Measurements from ENCODE around the gene MEF2C.

Gene MEF2C

GRCh38 chr5:88729084-88729828 is 153.7 kb downstream of the MEF2C start:
- H3K27ac Mint-ChIP-seq: no peak overlapping the region
- TF ChIP-seq CTCF (IDR thresholded peaks at IDR 0.05; ENCODE audit: unreplicated experiment in 3 of 3): peak; percentile 77 to 91 (median 79)
- peaks cover 4% of the 10 kb centered on the region for H3K4me1 Mint-ChIP-seq
- H3K9me3 Mint-ChIP-seq: no peaks in the 10 kb centered on the region
- H3K27me3 Mint-ChIP-seq (ENCODE audit: low read depth): no peaks in the 10 kb centered on the region
- H3K4me3 Mint-ChIP-seq: no peak overlapping the region
- H3K36me3 Mint-ChIP-seq (ENCODE audit: low read depth): peaks cover 4% of the 10 kb centered on the region

GRCh38 chr5:88727705-88728313 is 155.2 kb downstream of the MEF2C start:
- Mint-ChIP-seq H3K4me1 (no peaks in the 10 kb centered on the region), H3K4me3 (no peak overlapping the region), H3K9me3 (no peaks in the 10 kb centered on the region), H3K27me3 (ENCODE audit: low read depth) (no peaks in the 10 kb centered on the region), H3K27ac (no peak overlapping the region), H3K36me3 (ENCODE audit: low read depth) (peaks cover 4% of the 10 kb centered on the region)
- peak; percentile 56 to 84 (median 68) for TF ChIP-seq CTCF (IDR thresholded peaks at IDR 0.05; ENCODE audit: unreplicated experiment in 3 of 3)

GRCh38 chr5:88725454-88725853 is 157.5 kb downstream of the MEF2C start:
- H3K4me1 Mint-ChIP-seq: no peaks in the 10 kb centered on the region
- TF ChIP-seq CTCF (IDR thresholded peaks at IDR 0.05; ENCODE audit: unreplicated experiment in 3 of 3): no peak
- H3K36me3 Mint-ChIP-seq (ENCODE audit: low read depth): peaks cover 15% of the 10 kb centered on the region
- H3K9me3 Mint-ChIP-seq: no peaks in the 10 kb centered on the region
- peaks cover 6% of the 10 kb centered on the region for H3K27me3 Mint-ChIP-seq (ENCODE audit: low read depth)
- H3K4me3 Mint-ChIP-seq: no peak overlapping the region
- H3K27ac Mint-ChIP-seq: no peak overlapping the region

DNA sequence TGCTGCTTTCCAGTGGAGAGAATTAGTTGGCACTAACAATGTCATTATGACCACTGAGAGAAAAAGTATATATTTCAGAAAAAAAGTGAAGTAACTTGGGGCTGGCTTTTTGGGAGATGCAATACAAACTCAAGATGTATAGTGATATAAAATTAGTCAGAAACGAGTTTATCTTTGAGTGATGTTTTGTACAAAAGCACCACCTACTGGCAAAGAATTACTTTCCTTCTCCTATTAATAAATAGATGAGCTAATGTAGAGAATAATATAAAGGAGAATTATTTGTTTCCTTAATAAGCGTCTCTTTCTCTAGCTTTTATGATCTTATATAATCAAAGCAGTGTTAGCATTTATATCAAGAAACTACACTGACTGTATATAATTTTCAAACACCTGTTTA is 158.8 kb downstream of the MEF2C start:
- Mint-ChIP-seq H3K27me3 (ENCODE audit: low read depth) (peaks cover 6% of the 10 kb centered on the region), H3K4me3 (no peak overlapping the region), H3K4me1 (no peaks in the 10 kb centered on the region), H3K27ac (no peak overlapping the region), H3K9me3 (no peaks in the 10 kb centered on the region), H3K36me3 (ENCODE audit: low read depth) (peaks cover 15% of the 10 kb centered on the region)
- TF ChIP-seq CTCF (IDR thresholded peaks at IDR 0.05; ENCODE audit: unreplicated experiment in 3 of 3): peak; percentile 30 to 62 (median 44)

- Mint-ChIP-seq H3K27me3 (ENCODE audit: low read depth) (peaks cover 6% of the 10 kb centered on the region), H3K36me3 (ENCODE audit: low read depth) (peaks cover 15% of the 10 kb centered on the region), H3K4me3 (no peak overlapping the region), H3K27ac (no peak overlapping the region), H3K4me1 (no peaks in the 10 kb centered on the region), H3K9me3 (no peaks in the 10 kb centered on the region)
- no peak for TF ChIP-seq CTCF (IDR thresholded peaks at IDR 0.05; ENCODE audit: unreplicated experiment in 3 of 3)
Observed at GRCh38 chr5:88722546-88723073, 160.4 kb downstream of the MEF2C start.

All from nephron (organoid).